GM12872 (cell line): Measurements from ENCODE around the gene NSUN6.

Source experiments
- CTCF ChIP-seq: IDR thresholded peaks from 3 replicates; pipeline ENCODE4 v1.5.1; 2011; ENCODE audit warnings: low read depth, mild to moderate bottlenecking, low read length, moderate library complexity; ENCODE audit not compliant: insufficient read depth

The NSUN6 gene

GRCh38 chr10:18571780-18572179, 79.6 kb downstream of the NSUN6 start:
- no peak for TF ChIP-seq CTCF

- TF ChIP-seq CTCF: no peak
Observed at GRCh38 chr10:18571076-18571475, 80.3 kb downstream of the NSUN6 start.

- no peak for TF ChIP-seq CTCF
Observed at GRCh38 chr10:18567343-18567856, 84.0 kb downstream of the NSUN6 start.

- TF ChIP-seq CTCF: no peak
Observed at GRCh38 chr10:18566177-18566576, 85.2 kb downstream of the NSUN6 start.

- TF ChIP-seq CTCF: no peak
Observed at GRCh38 chr10:18565006-18565405, 86.4 kb downstream of the NSUN6 start.

- no peak for TF ChIP-seq CTCF
Observed at GRCh38 chr10:18563003-18563726, 88.2 kb downstream of the NSUN6 start.

- TF ChIP-seq CTCF: no peak
Observed at GRCh38 chr10:18561861-18562551, 89.4 kb downstream of the NSUN6 start.
